HEK293 (cell line): ENCODE data around the gene GDF2.

Experiments
- CTCF ChIA-PET: fragments of 350-600 bp; formaldehyde crosslinking; extraction: SDS; loops from one replicate; lab custom pipeline; 2021; ENCODE audit warnings: antibody characterized with exemption; lab: Yijun Ruan, JAX
- POLR2A ChIA-PET: fragments of 300-600 bp; formaldehyde crosslinking; extraction: SDS; loops from one replicate; lab custom pipeline; 2020; ENCODE audit warnings: antibody characterized with exemption, inconsistent platforms; lab: Yijun Ruan, JAX
- H3K27ac ChIP-seq: fragments of 200-500 bp; sonication (Bioruptor generic); 2 replicates; pipeline ENCODE4 v1.5.1; 2014; ENCODE audit warnings: low read depth, low read length, control low read depth, inconsistent platforms; ENCODE audit errors: extremely low read depth
- H3K36me3 ChIP-seq, 2 experiments: fragments of 200-500 bp in 1 of 2; sonication (Bioruptor generic) in 1 of 2; 1 replicate in 1 of 2; 2 replicates in 1 of 2; pipeline ENCODE4 v1.5.1; 2014 to 2017; ENCODE audit warnings: inconsistent platforms in 2 of 2, low read length in 2 of 2; ENCODE audit not compliant: control insufficient read depth in 2 of 2, insufficient read depth in 1 of 2
- H3K4me1 ChIP-seq: fragments of 200-500 bp; sonication (Bioruptor generic); 2 replicates; pipeline ENCODE4 v1.5.1; 2014; ENCODE audit warnings: mild to moderate bottlenecking, low read length, inconsistent platforms; ENCODE audit not compliant: control insufficient read depth, insufficient read depth
- H3K4me3 ChIP-seq: 2 replicates; pipeline ENCODE4 v1.5.1; 2011; ENCODE audit warnings: low read depth, mild to moderate bottlenecking, control low read depth, low read length, moderate library complexity
- H3K9me3 ChIP-seq: fragments of 200-500 bp; sonication (Bioruptor generic); 2 replicates; pipeline ENCODE4 v1.5.1; 2014; ENCODE audit warnings: low read depth, low read length, inconsistent platforms; ENCODE audit not compliant: control insufficient read depth, insufficient read depth
- GLIS2 ChIP-seq: fragments of 450-650 bp; formaldehyde crosslinking; IDR thresholded peaks from 2 replicates; pipeline ENCODE4 v1.5.1; 2016; ENCODE audit warnings: missing biosample characterization, missing genetic modification characterization
- KLF7 ChIP-seq: fragments of 450-650 bp; formaldehyde crosslinking; IDR thresholded peaks from 2 replicates; pipeline ENCODE4 v1.5.1; 2016; ENCODE audit warnings: missing biosample characterization, missing genetic modification characterization, borderline replicate concordance
- REST ChIP-seq: fragments of 450-650 bp; formaldehyde crosslinking; IDR thresholded peaks from 2 replicates; pipeline ENCODE4 v1.5.1; 2016; ENCODE audit warnings: missing biosample characterization, missing genetic modification characterization
- SCRT2 ChIP-seq: fragments of 450-650 bp; formaldehyde crosslinking; IDR thresholded peaks from 2 replicates; pipeline ENCODE4 v1.5.1; 2016; ENCODE audit warnings: missing biosample characterization, missing genetic modification characterization
- ZBTB21 ChIP-seq: fragments of 450-650 bp; formaldehyde crosslinking; IDR thresholded peaks from 2 replicates; pipeline ENCODE4 v1.5.1; 2017; ENCODE audit warnings: missing biosample characterization, missing genetic modification characterization
- ZBTB8A ChIP-seq: fragments of 450-650 bp; formaldehyde crosslinking; IDR thresholded peaks from 2 replicates; pipeline ENCODE4 v1.5.1; 2016; ENCODE audit warnings: missing biosample characterization, missing genetic modification characterization
- ZNF175 ChIP-seq: fragments of 450-650 bp; formaldehyde crosslinking; IDR thresholded peaks from 2 replicates; pipeline ENCODE4 v1.5.1; 2016; ENCODE audit warnings: missing biosample characterization, missing genetic modification characterization
- ZNF18 ChIP-seq: fragments of 450-650 bp; formaldehyde crosslinking; IDR thresholded peaks from 2 replicates; pipeline ENCODE4 v1.5.1; 2016; ENCODE audit warnings: missing biosample characterization, missing genetic modification characterization
- ZNF274 ChIP-seq, 2 experiments: fragments of 200-500 bp in 1 of 2; fragments of 450-650 bp in 1 of 2; sonication (Bioruptor generic) in 1 of 2; formaldehyde crosslinking in 1 of 2; IDR thresholded peaks; 2 replicates each; pipeline versions ENCODE4 v1.5.1 to v1.6.1; 2014 to 2016; ENCODE audit warnings: borderline replicate concordance in 1 of 2, inconsistent platforms in 1 of 2, low read length in 1 of 2, missing biosample characterization in 1 of 2, missing genetic modification characterization in 1 of 2
- ZNF341 ChIP-seq: fragments of 450-650 bp; formaldehyde crosslinking; IDR thresholded peaks from 2 replicates; pipeline ENCODE4; 2016; ENCODE audit warnings: low read depth, missing biosample characterization, missing genetic modification characterization
- ZNF621 ChIP-seq: fragments of 450-650 bp; formaldehyde crosslinking; IDR thresholded peaks from 2 replicates; pipeline ENCODE4 v1.5.1; 2017; ENCODE audit warnings: missing biosample characterization, missing genetic modification characterization
- ZNF624 ChIP-seq: fragments of 450-650 bp; formaldehyde crosslinking; IDR thresholded peaks from 2 replicates; pipeline ENCODE4 v1.5.1; 2017; ENCODE audit warnings: missing biosample characterization, missing genetic modification characterization
- ZNF660 ChIP-seq: fragments of 450-650 bp; IDR thresholded peaks from 2 replicates; pipeline ENCODE4 v1.5.1; 2018; ENCODE audit warnings: missing biosample characterization, mild to moderate bottlenecking, missing genetic modification characterization
- ZNF785 ChIP-seq: fragments of 450-650 bp; formaldehyde crosslinking; IDR thresholded peaks from 2 replicates; pipeline ENCODE4 v1.5.1; 2016; ENCODE audit warnings: missing biosample characterization, missing genetic modification characterization
- ZNF830 ChIP-seq: fragments of 450-650 bp; IDR thresholded peaks from 2 replicates; pipeline ENCODE4 v1.5.0; 2018; ENCODE audit warnings: missing biosample characterization, missing genetic modification characterization, low read depth, mild to moderate bottlenecking, moderate library complexity
- TF ChIP-seq, protein P1 (sequence below): fragments of 450-650 bp; formaldehyde crosslinking; IDR thresholded peaks from 2 replicates; pipeline ENCODE4 v1.5.1; 2016; ENCODE audit warnings: missing biosample characterization, missing genetic modification characterization
- TF ChIP-seq, protein P2 (sequence below): fragments of 450-650 bp; formaldehyde crosslinking; IDR thresholded peaks from 2 replicates; pipeline ENCODE4 v1.5.1; 2016; ENCODE audit warnings: missing biosample characterization, missing genetic modification characterization
- TF ChIP-seq, protein P3 (sequence below): fragments of 450-650 bp; formaldehyde crosslinking; IDR thresholded peaks from 2 replicates; pipeline ENCODE4 v1.5.1; 2016; ENCODE audit warnings: missing biosample characterization, missing genetic modification characterization
- TF ChIP-seq, protein P4 (sequence below): fragments of 450-650 bp; formaldehyde crosslinking; IDR thresholded peaks from 2 replicates; pipeline ENCODE4 v1.5.1; 2016; ENCODE audit warnings: missing biosample characterization, missing genetic modification characterization

GDF2 gene

GRCh38 chr10:47283848-47284247, 38.4 kb upstream of the GDF2 start:
- H3K4me1 ChIP-seq: no peaks in the 10 kb centered on the region
- POLR2A ChIA-PET: no interaction called here

GRCh38 chr10:47285381-47286115, 36.7 kb upstream of the GDF2 start:
- no peak for TF ChIP-seq ZNF175 (tag by site-specific recombination)
- no peak for TF ChIP-seq ZNF18 (tag by site-specific recombination)
- no peak for TF ChIP-seq ZNF274 (IDR thresholded peaks at IDR 0.05; ENCODE audit: low read length)
- TF ChIP-seq ZNF274 (tag by site-specific recombination; IDR thresholded peaks at IDR 0.05; ENCODE audit: borderline replicate concordance): no peak
- TF ChIP-seq ZNF341: no peak
- no peak for TF ChIP-seq KLF7 (tag by site-specific recombination)
- CTCF ChIA-PET: interaction anchor here (0.6 to 1.0 kb wide), 3 partner anchors 26 to 261 kb away, joined by 3 to 5 read pairs (median 4); no protein-coding TSS in a partner anchor
- Histone ChIP-seq H3K4me3 (no peak overlapping the region), H3K9me3 (no peaks in the 10 kb centered on the region), H3K27ac (no peak overlapping the region), H3K4me1 (no peaks in the 10 kb centered on the region), H3K36me3 (no peaks in the 10 kb centered on the region)
- POLR2A ChIA-PET: no interaction called here

More at GRCh38 chr10:47283848-47284247, 38.4 kb upstream of the GDF2 start:
- no peak overlapping the region for H3K27ac ChIP-seq
- no peaks in the 10 kb centered on the region for H3K9me3 ChIP-seq
- CTCF ChIA-PET: interaction anchor here (1.6 kb wide), 1 partner anchor 259 kb away, joined by 5 read pairs; no protein-coding TSS in a partner anchor
- TF ChIP-seq SCRT2 (tag by site-specific recombination): no peak
- TF ChIP-seq ZNF624 (tag by site-specific recombination): no peak
- TF ChIP-seq ZNF660 (tag by site-specific recombination): no peak
- TF ChIP-seq, protein P1, sequence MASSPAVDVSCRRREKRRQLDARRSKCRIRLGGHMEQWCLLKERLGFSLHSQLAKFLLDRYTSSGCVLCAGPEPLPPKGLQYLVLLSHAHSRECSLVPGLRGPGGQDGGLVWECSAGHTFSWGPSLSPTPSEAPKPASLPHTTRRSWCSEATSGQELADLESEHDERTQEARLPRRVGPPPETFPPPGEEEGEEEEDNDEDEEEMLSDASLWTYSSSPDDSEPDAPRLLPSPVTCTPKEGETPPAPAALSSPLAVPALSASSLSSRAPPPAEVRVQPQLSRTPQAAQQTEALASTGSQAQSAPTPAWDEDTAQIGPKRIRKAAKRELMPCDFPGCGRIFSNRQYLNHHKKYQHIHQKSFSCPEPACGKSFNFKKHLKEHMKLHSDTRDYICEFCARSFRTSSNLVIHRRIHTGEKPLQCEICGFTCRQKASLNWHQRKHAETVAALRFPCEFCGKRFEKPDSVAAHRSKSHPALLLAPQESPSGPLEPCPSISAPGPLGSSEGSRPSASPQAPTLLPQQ (tag by site-specific recombination): no peak
- TF ChIP-seq, protein P2, sequence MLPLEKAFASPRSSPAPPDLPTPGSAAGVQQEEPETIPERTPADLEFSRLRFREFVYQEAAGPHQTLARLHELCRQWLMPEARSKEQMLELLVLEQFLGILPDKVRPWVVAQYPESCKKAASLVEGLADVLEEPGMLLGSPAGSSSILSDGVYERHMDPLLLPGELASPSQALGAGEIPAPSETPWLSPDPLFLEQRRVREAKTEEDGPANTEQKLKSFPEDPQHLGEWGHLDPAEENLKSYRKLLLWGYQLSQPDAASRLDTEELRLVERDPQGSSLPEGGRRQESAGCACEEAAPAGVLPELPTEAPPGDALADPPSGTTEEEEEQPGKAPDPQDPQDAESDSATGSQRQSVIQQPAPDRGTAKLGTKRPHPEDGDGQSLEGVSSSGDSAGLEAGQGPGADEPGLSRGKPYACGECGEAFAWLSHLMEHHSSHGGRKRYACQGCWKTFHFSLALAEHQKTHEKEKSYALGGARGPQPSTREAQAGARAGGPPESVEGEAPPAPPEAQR: no peak
- TF ChIP-seq, protein P3, sequence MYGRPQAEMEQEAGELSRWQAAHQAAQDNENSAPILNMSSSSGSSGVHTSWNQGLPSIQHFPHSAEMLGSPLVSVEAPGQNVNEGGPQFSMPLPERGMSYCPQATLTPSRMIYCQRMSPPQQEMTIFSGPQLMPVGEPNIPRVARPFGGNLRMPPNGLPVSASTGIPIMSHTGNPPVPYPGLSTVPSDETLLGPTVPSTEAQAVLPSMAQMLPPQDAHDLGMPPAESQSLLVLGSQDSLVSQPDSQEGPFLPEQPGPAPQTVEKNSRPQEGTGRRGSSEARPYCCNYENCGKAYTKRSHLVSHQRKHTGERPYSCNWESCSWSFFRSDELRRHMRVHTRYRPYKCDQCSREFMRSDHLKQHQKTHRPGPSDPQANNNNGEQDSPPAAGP: no peak
- no peak for TF ChIP-seq ZBTB21 (tag by site-specific recombination)
- no peak for TF ChIP-seq GLIS2 (tag by site-specific recombination)
- no peak for TF ChIP-seq ZNF785 (tag by site-specific recombination)
- no peak for TF ChIP-seq ZNF621
- no peaks in the 10 kb centered on the region for H3K36me3 ChIP-seq
- no peak overlapping the region for H3K4me3 ChIP-seq

DNA sequence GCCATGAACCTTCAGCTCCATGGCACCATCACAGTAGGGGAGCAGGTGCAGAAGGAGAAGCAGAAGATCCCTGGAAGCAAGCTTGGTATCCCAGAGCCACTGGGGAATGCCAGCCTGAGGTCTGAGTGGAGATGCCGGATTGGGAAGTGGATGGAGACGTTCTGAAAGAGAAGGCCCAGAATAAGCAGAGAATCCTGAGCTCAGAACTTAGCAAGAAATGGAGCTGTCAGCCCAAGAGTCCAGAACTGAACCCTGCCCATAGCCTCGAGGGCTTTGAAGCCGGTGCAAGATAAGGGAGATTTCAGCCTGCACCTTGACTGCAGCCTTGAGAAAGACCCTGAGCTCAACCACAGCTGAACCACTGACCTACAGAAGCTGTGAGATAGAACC, 36.1 kb upstream of the GDF2 start:
- no peaks in the 10 kb centered on the region for H3K4me1 ChIP-seq
- ChIA-PET POLR2A (no interaction called here), CTCF (interaction anchor here (0.7 to 1.0 kb wide), 2 partner anchors 26 to 261 kb away, joined by 4 to 5 read pairs; no protein-coding TSS in a partner anchor)
- no peak overlapping the region for H3K27ac ChIP-seq
- no peaks in the 10 kb centered on the region for H3K9me3 ChIP-seq
- no peak overlapping the region for H3K4me3 ChIP-seq
- H3K36me3 ChIP-seq: no peaks in the 10 kb centered on the region
- TF ChIP-seq REST (tag by site-specific recombination) (no peak), ZBTB8A (tag by site-specific recombination) (no peak), ZNF830 (tag by site-specific recombination) (no peak), ZNF175 (tag by site-specific recombination) (no peak)
- TF ChIP-seq, protein P4, sequence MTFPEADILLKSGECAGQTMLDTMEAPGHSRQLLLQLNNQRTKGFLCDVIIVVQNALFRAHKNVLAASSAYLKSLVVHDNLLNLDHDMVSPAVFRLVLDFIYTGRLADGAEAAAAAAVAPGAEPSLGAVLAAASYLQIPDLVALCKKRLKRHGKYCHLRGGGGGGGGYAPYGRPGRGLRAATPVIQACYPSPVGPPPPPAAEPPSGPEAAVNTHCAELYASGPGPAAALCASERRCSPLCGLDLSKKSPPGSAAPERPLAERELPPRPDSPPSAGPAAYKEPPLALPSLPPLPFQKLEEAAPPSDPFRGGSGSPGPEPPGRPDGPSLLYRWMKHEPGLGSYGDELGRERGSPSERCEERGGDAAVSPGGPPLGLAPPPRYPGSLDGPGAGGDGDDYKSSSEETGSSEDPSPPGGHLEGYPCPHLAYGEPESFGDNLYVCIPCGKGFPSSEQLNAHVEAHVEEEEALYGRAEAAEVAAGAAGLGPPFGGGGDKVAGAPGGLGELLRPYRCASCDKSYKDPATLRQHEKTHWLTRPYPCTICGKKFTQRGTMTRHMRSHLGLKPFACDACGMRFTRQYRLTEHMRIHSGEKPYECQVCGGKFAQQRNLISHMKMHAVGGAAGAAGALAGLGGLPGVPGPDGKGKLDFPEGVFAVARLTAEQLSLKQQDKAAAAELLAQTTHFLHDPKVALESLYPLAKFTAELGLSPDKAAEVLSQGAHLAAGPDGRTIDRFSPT (tag by site-specific recombination): no peak
